Psoas muscle (tissue), 8 donors: ENCODE data around the gene FAM209A. TPM values are rescaled to one million over a fixed set of nuclear protein-coding genes. Genes with fewer than 3 reads are reported as not detected.
"Not testable (repeated sequence)": the region's sequence is repeated elsewhere in the genome, so short reads cannot be mapped to it uniquely, and the experiment has no call there.

ENCODE experiments used
- ATAC-seq, 4 donors: fragments of 200-7000 bp; cut with Tn5 transposase; one replicate each; pipeline ENCODE4 v1.9.1; 2020; ENCODE audit warnings: moderate library complexity in 3 of 4, mild to moderate bottlenecking in 2 of 4
- DNase-seq, 2 donors: peaks; one replicate each; pipeline ENCODE4 v3.0.0-alpha.2; 2020
- H3K27ac ChIP-seq: fragments of 200-600 bp; one replicate; pipeline ENCODE4 v1.8.0; 2022
- H3K27me3 ChIP-seq, 3 donors: fragments of 200-600 bp in 1 of 3; one replicate each; pipeline versions ENCODE4 v1.6.1 to v1.8.0; 2013 to 2022; ENCODE audit warnings: low read length in 2 of 3, mild to moderate bottlenecking in 2 of 3, moderate library complexity in 1 of 3; ENCODE audit not compliant: insufficient read depth in 3 of 3
- H3K36me3 ChIP-seq, 2 donors: fragments of 200-600 bp in 1 of 2; one replicate each; pipeline versions ENCODE4 v1.6.1 to v1.8.0; 2013 to 2022; ENCODE audit warnings: low read depth in 1 of 2, mild to moderate bottlenecking in 1 of 2, moderate library complexity in 1 of 2; ENCODE audit not compliant: insufficient read depth in 1 of 2
- H3K4me1 ChIP-seq: fragments of 200-600 bp; one replicate; pipeline ENCODE4 v1.8.0; 2022
- H3K4me3 ChIP-seq: fragments of 200-600 bp; one replicate; pipeline ENCODE4 v1.8.0; 2022; ENCODE audit warnings: mild to moderate bottlenecking
- H3K9me3 ChIP-seq: fragments of 200-600 bp; one replicate; pipeline ENCODE4 v1.8.0; 2022
- WGBS, 3 donors: extraction: QIAGEN DNeasy Blood & Tissue Kit; methylation state at CpG; one replicate each; pipeline versions ENCODE4 v1.1.6 to v1.1.7; 2013; 5-methylcytosine and 5-hydroxymethylcytosine counted together
- intact Hi-C, 2 donors: fragments of 100-400 bp; cut with DNase I; formaldehyde crosslinking; loops; one replicate each; pipeline versions ENCODE4 v1.11.0 to v1.14.2; 2022
- polyA plus RNA-seq, 3 donors: library from polyadenylated mRNA; stranded (reverse); fragments of 200-250 nt; gene quantifications; one replicate each; pipeline ENCODE4 v1.2.3, GENCODE V29; 2013
- total RNA-seq, 4 donors: library from RNA; stranded (reverse); fragmentation: NEBNext Ultra II Directional in 2 of 4; extraction: Animal tissue kit (Norgen Biotek cat#: 25700) in 2 of 4; gene quantifications; one replicate each; pipeline versions ENCODE4 v1.2.1 to v1.2.4, GENCODE V29; 2021 to 2023
- TF ChIP-seq, protein P1 (sequence below): fragments of 200-600 bp; IDR thresholded peaks from one replicate; pipeline ENCODE4 v1.8.0; 2022; ENCODE audit warnings: antibody characterized with exemption
- donor health status: healthy with polysubstance abuse.
- donor health status: DM: no; HTN: no; CAD: no; lungs with moderate emphysema.
- donor health status: Bipolar disorder and iron deficiency.
- donor health status: healthy.
- donor health status: DM: yes; HTN: yes; CAD: no.
- donor health status: DM: no; HTN: no; CAD: no.
- donor health status: DM: no; HTN: no; CAD: no.
- donor health status: DM: yes; HTN: yes; CAD: no.

The FAM209A gene
- total and polyA plus RNA-seq, 7 donors, result 0.08 to 0.38 (median 0.23) TPM; not detected in 4

DNA sequence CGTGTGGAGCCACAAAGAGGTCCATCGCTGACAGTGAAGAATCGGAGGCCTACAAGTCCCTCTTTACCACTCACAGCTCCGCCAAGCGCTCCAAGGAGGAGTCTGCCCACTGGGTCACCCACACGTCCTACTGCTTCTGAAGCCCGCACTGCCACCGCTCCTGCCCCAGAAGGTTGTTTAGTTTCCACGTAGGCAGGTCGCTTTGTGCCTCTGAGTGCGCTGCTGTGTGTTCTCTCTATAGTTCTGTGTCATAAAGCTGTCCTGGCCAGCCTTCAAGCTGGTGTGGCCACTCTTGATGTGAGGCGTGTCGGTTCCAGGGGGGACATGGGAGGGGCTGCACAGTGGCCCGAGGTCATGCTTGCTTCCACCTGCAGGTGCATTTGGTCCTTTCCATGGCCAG, 6.4 kb upstream of the FAM209A start:
- WGBS, 3 donors, result 96 to 97% (median 96%) methylated on average over 14 of the region's 14 CpGs
- TF ChIP-seq, protein P1, sequence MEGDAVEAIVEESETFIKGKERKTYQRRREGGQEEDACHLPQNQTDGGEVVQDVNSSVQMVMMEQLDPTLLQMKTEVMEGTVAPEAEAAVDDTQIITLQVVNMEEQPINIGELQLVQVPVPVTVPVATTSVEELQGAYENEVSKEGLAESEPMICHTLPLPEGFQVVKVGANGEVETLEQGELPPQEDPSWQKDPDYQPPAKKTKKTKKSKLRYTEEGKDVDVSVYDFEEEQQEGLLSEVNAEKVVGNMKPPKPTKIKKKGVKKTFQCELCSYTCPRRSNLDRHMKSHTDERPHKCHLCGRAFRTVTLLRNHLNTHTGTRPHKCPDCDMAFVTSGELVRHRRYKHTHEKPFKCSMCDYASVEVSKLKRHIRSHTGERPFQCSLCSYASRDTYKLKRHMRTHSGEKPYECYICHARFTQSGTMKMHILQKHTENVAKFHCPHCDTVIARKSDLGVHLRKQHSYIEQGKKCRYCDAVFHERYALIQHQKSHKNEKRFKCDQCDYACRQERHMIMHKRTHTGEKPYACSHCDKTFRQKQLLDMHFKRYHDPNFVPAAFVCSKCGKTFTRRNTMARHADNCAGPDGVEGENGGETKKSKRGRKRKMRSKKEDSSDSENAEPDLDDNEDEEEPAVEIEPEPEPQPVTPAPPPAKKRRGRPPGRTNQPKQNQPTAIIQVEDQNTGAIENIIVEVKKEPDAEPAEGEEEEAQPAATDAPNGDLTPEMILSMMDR, result no peak
- ATAC-seq, result no peak
- Histone ChIP-seq H3K27ac (no peak overlapping the region), H3K4me3 (no peak overlapping the region), H3K27me3 (peaks cover 0 to 2% (median 0%) of the 10 kb centered on the region in 3 donors), H3K36me3 (peaks cover 16 to 74% of the 10 kb centered on the region in 2 donors), H3K9me3 (peaks cover 2% of the 10 kb centered on the region), H3K4me1 (no peaks in the 10 kb centered on the region)
- intact Hi-C loops, result no loop called here
- DNase-seq, result no peak

DNA sequence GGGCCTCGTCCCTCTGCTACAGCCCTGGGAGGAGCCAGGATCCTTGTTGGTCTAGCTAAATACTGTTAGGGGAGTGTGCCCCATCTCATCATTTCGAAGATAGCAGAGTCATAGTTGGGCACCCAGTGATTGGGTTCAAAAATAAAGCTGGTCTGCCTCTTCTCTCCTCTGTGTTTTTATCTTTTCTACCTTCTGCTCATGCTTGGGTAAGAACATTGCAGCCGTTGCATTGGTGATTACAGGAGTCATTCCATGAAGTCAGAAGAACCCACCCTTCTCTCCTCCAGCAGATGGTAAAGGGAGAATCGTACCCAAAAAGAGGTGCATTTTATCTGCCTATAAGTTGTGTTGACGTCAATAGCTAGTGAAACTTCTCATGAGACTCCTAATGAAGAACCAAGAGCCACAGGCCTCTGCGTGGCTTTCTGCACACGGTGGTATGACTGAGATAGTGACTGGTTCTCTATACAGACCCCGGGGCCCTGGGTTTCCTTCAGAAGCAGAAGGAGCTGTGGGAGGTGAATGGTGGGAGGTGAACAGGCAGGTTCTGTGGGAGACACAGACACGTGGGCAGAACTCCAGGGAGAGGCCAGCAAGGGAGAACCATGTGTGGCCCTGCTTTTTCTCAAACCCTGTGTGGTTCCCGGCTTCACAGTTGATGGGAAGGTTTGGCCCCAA, 5.7 kb upstream of the FAM209A start:
- Histone ChIP-seq H3K4me3 (no peak overlapping the region), H3K36me3 (peaks cover 16 to 66% of the 10 kb centered on the region in 2 donors), H3K27me3 (peaks cover 0 to 2% (median 0%) of the 10 kb centered on the region in 3 donors), H3K9me3 (peaks cover 2% of the 10 kb centered on the region), H3K27ac (no peak overlapping the region), H3K4me1 (no peaks in the 10 kb centered on the region)
- TF ChIP-seq, protein P1, result no peak
- no peak for ATAC-seq
- DNase-seq, result no peak
- intact Hi-C loops, result no loop called here
- 96 to 97% (median 96%) methylated on average over 10 of the region's 10 CpGs for WGBS, 3 donors

DNA sequence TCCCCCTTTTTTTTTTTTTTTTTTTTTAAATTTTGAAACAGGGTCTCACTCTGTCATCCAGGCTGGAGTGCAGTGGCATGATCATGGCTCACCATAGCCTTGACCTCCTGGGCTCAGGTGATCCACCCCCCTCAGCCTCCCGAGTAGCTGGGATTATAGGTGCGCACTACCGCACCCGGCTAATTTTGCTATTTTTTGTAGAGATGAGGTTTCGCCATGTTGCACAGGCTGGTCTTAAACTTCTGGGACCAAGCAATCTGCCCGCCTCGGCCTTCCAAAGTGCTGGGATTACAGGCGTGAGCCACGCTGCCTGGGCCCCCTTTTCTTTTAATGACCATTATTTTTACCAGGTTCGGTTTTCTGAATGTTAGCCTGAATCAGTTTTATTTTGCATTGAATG, 5.0 kb upstream of the FAM209A start:
- Histone ChIP-seq H3K36me3 (peaks cover 16 to 60% of the 10 kb centered on the region in 2 donors), H3K27ac (no peak overlapping the region), H3K4me3 (no peak overlapping the region), H3K9me3 (peaks cover 2% of the 10 kb centered on the region), H3K27me3 (peaks cover 0 to 2% (median 0%) of the 10 kb centered on the region in 3 donors), H3K4me1 (no peaks in the 10 kb centered on the region)
- ATAC-seq (no peak), DNase-seq (no peak)
- TF ChIP-seq, protein P1, result no peak
- intact Hi-C loops, result no loop called here
- 98 to 99% (median 98%) methylated on average over 10 of the region's 10 CpGs for WGBS, 3 donors

DNA sequence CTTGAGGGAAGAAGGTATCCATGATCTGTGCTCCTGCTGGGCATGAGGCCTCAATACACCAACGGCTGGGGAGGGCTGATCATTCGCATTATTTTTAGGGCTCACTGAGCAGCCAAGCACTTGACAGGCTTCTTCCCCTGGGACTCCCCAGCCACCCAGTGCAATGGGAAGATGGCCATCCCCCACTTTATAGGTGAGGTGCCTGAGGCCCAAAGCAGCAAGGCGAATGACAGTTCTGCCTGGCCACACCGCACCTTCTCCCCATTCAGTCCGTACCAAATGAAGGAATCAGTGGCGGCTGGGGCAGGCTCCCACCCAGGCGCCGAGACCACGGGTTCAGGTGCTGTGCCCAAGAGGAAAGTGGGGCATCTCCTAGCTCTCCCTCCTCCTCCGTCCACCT, 4.4 kb upstream of the FAM209A start:
- H3K9me3 ChIP-seq, result peaks cover 2% of the 10 kb centered on the region
- H3K36me3 ChIP-seq, result peaks cover 16 to 53% of the 10 kb centered on the region in 2 donors
- no peak overlapping the region for H3K4me3 ChIP-seq
- DNase-seq, result no peak
- H3K4me1 ChIP-seq, result no peaks in the 10 kb centered on the region
- H3K27ac ChIP-seq, result no peak overlapping the region
- peaks cover 0 to 2% (median 0%) of the 10 kb centered on the region in 3 donors for H3K27me3 ChIP-seq
- WGBS, 3 donors, result 98 to 99% (median 99%) methylated on average over 10 of the region's 10 CpGs
- no peak for ATAC-seq
- TF ChIP-seq, protein P1, result no peak
- intact Hi-C loops, result no loop called here

DNA sequence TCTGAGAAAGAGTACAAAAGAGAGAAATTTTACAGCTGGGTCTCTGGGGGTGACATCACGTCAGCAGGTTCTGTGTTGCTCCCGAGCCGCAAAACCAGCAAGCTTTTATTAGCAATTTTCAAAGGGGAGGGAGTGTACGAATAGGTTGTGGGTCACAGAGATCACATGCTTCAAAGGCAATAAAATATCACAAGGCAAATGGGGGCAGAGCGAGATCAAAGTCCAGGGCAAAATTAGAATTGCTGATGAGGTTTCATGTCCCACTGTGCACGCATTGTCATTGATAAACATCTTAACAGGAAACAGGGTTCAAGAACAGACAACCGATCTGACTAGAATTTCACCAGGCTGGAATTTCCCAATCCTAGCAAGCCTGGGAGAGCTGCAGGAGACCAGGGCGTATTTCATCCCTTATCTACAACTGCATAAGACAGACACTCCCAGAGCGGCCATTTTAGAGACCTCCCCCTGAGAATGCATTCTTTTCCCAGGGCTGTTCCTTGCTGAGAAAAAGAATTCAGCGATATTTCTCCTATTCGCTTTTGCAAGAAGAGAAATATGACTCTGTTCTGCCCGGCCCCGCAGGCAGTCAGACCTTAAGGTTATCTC, 3.7 kb upstream of the FAM209A start:
- H3K27ac ChIP-seq, DNase-seq, H3K9me3 ChIP-seq, H3K27me3 ChIP-seq, intact Hi-C loops, H3K4me3 ChIP-seq, ATAC-seq, H3K4me1 ChIP-seq: not testable (repeated sequence)
- WGBS, 3 donors, result 91 to 95% (median 92%) methylated on average over 13 of the region's 13 CpGs
- H3K36me3 ChIP-seq, result peaks cover 16 to 49% of the 10 kb centered on the region in 2 donors
